ENCODE measurements around the gene SRL. TPM values are rescaled to one million over a fixed set of nuclear protein-coding genes. Genes with fewer than 3 reads are reported as not detected.

SRL gene
- polyA plus RNA-seq, 1 of the 3 experiments (the other 2 are of a cell fraction): not detected

DNA sequence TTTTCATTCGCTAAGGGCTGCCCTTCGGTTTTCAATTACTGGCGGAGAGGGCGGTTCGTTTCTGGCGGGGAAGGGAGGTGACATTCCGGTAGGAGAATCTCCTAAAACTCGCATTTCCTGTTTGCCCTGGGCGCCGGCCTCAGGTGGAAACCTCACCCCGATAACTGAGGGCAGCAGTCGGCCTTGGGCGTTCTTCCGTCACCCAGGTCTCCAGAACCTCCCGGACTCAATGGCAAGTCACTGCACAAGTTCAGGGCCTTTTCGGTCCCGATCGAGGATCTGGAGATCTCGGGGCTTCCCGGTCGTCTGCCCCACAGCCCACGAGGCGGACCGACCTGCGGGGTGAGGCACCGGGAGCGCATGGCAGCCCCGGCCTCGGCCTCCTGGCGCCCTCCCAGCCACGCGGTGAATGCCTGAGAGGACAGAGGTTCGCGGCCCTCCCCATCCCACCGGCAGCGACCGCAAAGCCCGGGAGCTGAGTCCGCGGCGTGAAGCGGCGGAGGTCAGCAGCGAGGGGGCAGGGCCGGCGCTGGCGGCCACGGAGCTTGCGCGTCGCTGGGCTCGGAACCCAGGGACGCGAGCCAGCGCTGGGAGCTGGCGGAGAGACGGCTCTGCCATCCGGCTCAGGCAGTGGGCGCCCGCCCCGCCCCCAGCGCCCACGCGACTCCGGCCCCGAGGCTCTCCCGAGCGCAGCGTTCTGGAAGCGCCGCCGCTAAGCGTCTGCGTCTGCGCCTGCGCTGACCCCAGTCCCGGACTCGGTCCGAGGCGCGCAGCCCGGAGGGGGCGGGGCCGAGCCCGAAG, 58.4 kb downstream of the SRL start:
- Histone ChIP-seq H4K20me1 (ENCODE audit: insufficient read depth) (no peaks in the 10 kb centered on the region), H3K9me3 (no peaks in the 10 kb centered on the region)
- POLR2A ChIA-PET: interaction anchor here (0.9 to 1.4 kb wide), 5 partner anchors 12 to 201 kb away, joined by 3 to 7 read pairs (median 4); no protein-coding TSS in a partner anchor
- TF ChIP-seq YY1 (IDR thresholded peaks at IDR 0.05; ENCODE audit: low read depth) (no peak), FOXJ3 (CRISPR knock-in tag; IDR thresholded peaks at IDR 0.05) (no peak), EZH2phosphoT487 (IDR thresholded peaks at IDR 0.05; ENCODE audit: borderline replicate concordance, low read depth) (no peak), RAD21 (IDR thresholded peaks at IDR 0.05; ENCODE audit: low read length) (no peak), RFX5 (IDR thresholded peaks at IDR 0.05; ENCODE audit: low read length) (no peak), SIN3A (IDR thresholded peaks at IDR 0.05; ENCODE audit: borderline replicate concordance, low read depth, low read length) (no peak; the same call in 1 of the 2 replicates), POLR2AphosphoS5 (IDR thresholded peaks at IDR 0.05; ENCODE audit: low read depth, low read length) (no peak), TEAD4 (IDR thresholded peaks at IDR 0.05; ENCODE audit: borderline replicate concordance, insufficient read depth) (no peak), MEF2A (IDR thresholded peaks at IDR 0.05; ENCODE audit: borderline replicate concordance, low read depth) (no peak), IRF3 (IDR thresholded peaks at IDR 0.05; ENCODE audit: low read depth, low read length) (no peak), CHD2 (IDR thresholded peaks at IDR 0.05; ENCODE audit: low read length, partially characterized antibody) (peak; percentile 82), ELF1 (IDR thresholded peaks at IDR 0.05) (no peak), GATA2 (CRISPR knock-in tag; IDR thresholded peaks at IDR 0.05) (no peak), PBX3 (IDR thresholded peaks at IDR 0.05) (no peak), FOSL2 (IDR thresholded peaks at IDR 0.05; ENCODE audit: borderline replicate concordance, low read depth) (no peak), TCF12 (IDR thresholded peaks at IDR 0.05) (no peak), ZBTB33 (IDR thresholded peaks at IDR 0.05; ENCODE audit: borderline replicate concordance, low read depth) (no peak), EP300 (IDR thresholded peaks at IDR 0.05; ENCODE audit: borderline replicate concordance in 1 of 2, low read depth in 1 of 2, low read length in 1 of 2) (no peak)
- TF ChIP-seq, protein P1, sequence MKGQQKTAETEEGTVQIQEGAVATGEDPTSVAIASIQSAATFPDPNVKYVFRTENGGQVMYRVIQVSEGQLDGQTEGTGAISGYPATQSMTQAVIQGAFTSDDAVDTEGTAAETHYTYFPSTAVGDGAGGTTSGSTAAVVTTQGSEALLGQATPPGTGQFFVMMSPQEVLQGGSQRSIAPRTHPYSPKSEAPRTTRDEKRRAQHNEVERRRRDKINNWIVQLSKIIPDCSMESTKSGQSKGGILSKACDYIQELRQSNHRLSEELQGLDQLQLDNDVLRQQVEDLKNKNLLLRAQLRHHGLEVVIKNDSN (IDR thresholded peaks at IDR 0.05; ENCODE audit: borderline replicate concordance, low read depth): no peak
- TF ChIP-seq, protein P2, sequence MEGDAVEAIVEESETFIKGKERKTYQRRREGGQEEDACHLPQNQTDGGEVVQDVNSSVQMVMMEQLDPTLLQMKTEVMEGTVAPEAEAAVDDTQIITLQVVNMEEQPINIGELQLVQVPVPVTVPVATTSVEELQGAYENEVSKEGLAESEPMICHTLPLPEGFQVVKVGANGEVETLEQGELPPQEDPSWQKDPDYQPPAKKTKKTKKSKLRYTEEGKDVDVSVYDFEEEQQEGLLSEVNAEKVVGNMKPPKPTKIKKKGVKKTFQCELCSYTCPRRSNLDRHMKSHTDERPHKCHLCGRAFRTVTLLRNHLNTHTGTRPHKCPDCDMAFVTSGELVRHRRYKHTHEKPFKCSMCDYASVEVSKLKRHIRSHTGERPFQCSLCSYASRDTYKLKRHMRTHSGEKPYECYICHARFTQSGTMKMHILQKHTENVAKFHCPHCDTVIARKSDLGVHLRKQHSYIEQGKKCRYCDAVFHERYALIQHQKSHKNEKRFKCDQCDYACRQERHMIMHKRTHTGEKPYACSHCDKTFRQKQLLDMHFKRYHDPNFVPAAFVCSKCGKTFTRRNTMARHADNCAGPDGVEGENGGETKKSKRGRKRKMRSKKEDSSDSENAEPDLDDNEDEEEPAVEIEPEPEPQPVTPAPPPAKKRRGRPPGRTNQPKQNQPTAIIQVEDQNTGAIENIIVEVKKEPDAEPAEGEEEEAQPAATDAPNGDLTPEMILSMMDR (IDR thresholded peaks at IDR 0.05): no peak
- TF ChIP-seq, protein P3, sequence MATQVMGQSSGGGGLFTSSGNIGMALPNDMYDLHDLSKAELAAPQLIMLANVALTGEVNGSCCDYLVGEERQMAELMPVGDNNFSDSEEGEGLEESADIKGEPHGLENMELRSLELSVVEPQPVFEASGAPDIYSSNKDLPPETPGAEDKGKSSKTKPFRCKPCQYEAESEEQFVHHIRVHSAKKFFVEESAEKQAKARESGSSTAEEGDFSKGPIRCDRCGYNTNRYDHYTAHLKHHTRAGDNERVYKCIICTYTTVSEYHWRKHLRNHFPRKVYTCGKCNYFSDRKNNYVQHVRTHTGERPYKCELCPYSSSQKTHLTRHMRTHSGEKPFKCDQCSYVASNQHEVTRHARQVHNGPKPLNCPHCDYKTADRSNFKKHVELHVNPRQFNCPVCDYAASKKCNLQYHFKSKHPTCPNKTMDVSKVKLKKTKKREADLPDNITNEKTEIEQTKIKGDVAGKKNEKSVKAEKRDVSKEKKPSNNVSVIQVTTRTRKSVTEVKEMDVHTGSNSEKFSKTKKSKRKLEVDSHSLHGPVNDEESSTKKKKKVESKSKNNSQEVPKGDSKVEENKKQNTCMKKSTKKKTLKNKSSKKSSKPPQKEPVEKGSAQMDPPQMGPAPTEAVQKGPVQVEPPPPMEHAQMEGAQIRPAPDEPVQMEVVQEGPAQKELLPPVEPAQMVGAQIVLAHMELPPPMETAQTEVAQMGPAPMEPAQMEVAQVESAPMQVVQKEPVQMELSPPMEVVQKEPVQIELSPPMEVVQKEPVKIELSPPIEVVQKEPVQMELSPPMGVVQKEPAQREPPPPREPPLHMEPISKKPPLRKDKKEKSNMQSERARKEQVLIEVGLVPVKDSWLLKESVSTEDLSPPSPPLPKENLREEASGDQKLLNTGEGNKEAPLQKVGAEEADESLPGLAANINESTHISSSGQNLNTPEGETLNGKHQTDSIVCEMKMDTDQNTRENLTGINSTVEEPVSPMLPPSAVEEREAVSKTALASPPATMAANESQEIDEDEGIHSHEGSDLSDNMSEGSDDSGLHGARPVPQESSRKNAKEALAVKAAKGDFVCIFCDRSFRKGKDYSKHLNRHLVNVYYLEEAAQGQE (IDR thresholded peaks at IDR 0.05; ENCODE audit: low read depth, low read length): peak; percentile 1; the same call in 1 of the 2 replicates

More for the DNA sequence above, 58.4 kb downstream of the SRL start:
- peak overlapping the region; percentile 65 to 74 for H3K4me3 ChIP-seq (ENCODE audit: low read depth in 2 of 2, low read length in 1 of 2)
- peak overlapping the region; percentile 100 for H3K4me2 ChIP-seq
- peak overlapping the region; percentile 62 to 88 for H3K27ac ChIP-seq (ENCODE audit: low read depth in 2 of 2, low read length in 1 of 2)
- H3K4me1 ChIP-seq (ENCODE audit: control insufficient read depth in 1 of 2, insufficient read depth in 2 of 2, low read depth in 1 of 2, low read length in 1 of 2): peaks cover 0 to 9% of the 10 kb centered on the region in 2 experiments; a peak in 1 of 4 replicates
- no peaks in the 10 kb centered on the region for H3K79me2 ChIP-seq (ENCODE audit: insufficient read depth)
- H3F3A ChIP-seq (replicated peaks; ENCODE audit: insufficient read depth): peaks cover 11% of the 10 kb centered on the region
- H2AFZ ChIP-seq (ENCODE audit: low read depth): peak overlapping the region; percentile 94
- no peaks in the 10 kb centered on the region for H3K9me2 ChIP-seq
- no peaks in the 10 kb centered on the region for H3K36me3 ChIP-seq (replicated peaks in 1 of 2; ENCODE audit: control insufficient read depth in 1 of 2, insufficient read depth in 2 of 2, low read length in 1 of 2)
- peak overlapping the region; percentile 80 for H3K9ac ChIP-seq
- CTCF ChIA-PET: interaction anchor here (0.9 to 1.6 kb wide), 4 partner anchors 70 to 219 kb away, joined by 3 to 13 read pairs (median 4); no protein-coding TSS in a partner anchor
- H3K27me3 ChIP-seq (ENCODE audit: insufficient read depth): no peaks in the 10 kb centered on the region
- DNase-seq: peak; percentile 100
- 58% methylated on average over 14 of the region's 85 CpGs for WGBS (ENCODE audit: low lambda C conversion rate)
